NCI-H1105 (cell line): ENCODE results near the gene CDKN2A.

Experiments used
- DNase-seq: peaks from one replicate; lab custom pipeline; 2025; lab: John Stamatoyannopoulos, UW

CDKN2A gene

GRCh38 chr9:21993893-21994555 is at the start of gene CDKN2A:
CDKN2A (minus strand) TSS chr9:21994392.
- DNase-seq: no peak

DNA sequence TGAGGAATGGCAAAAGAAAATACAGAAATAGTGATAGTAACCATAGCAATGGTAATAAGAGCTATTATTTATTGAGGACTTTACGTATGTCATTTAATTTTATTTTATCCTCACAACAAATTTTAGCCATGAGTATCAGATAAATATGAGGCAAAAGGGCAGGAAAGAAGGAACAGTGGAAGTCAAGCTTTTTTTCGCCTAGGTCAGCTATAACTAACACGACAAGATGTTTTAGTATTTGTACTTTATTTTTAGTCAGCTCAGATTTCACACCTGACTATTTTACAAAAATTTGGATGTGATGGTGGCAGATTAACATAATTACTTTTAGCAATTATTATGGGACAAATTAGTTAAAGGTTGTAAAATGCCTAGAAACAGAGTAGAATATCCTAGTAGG is 49.7 kb upstream of the CDKN2A start:
- no peak for DNase-seq

- no peak for DNase-seq
Observed at GRCh38 chr9:22041775-22042174, 47.6 kb upstream of the CDKN2A start.

GRCh38 chr9:22041344-22041743 is 47.2 kb upstream of the CDKN2A start:
- no peak for DNase-seq

GRCh38 chr9:22040760-22041159 is 46.6 kb upstream of the CDKN2A start:
- DNase-seq: no peak

GRCh38 chr9:22039258-22039657 is 45.1 kb upstream of the CDKN2A start:
- no peak for DNase-seq

- no peak for DNase-seq
Observed at GRCh38 chr9:22037954-22038690, 43.9 kb upstream of the CDKN2A start.

GRCh38 chr9:22036866-22037626 is 42.9 kb upstream of the CDKN2A start:
- no peak for DNase-seq

GRCh38 chr9:22035591-22036011 is 41.4 kb upstream of the CDKN2A start:
- no peak for DNase-seq

GRCh38 chr9:22033012-22033630 is 38.9 kb upstream of the CDKN2A start:
- no peak for DNase-seq

- no peak for DNase-seq
Observed at GRCh38 chr9:22031655-22032411, 37.6 kb upstream of the CDKN2A start.

DNA sequence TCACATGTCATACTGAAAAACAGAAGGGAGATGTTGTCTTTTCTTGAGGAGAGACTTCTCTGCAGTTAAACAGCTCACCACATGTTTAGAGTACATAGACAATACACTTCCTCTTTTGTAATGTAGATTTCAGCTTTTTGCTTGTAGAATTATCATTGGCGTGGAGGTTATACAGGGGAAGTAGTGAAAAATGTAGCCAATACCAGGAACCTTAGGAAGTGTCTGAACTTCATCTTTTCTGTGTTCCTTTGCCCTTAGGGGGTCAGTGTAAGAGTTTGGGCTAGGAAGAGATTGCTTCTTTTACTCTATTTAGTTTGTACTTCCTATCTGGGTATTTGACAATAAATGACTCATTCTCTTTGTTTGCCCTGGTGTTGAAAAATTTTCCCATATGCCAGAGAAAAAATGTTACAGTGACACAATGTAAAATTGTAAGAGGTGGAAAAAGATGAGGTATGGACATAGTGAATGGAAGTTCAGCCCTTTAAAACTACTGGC is 36.0 kb upstream of the CDKN2A start:
- no peak for DNase-seq

DNA sequence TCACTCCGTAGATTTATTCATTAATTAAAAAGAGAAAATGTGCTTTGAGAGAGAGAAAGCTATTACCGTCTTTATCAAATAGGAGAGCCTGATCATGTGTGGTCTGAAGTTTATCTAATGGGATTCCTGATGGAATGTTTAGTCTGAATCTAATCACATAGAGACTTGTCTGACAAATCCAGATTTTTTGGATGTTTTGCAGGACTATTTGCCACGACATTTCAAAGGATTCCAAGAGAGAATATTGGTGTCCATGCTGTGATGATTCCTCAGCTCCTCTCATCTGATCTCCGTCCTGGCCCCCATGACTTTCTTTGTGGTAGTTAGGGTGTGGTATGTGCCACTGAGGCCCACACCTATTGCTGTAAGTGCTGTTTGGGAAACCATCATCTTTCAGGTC is 35.0 kb upstream of the CDKN2A start:
- DNase-seq: no peak

GRCh38 chr9:22028394-22028793 is 34.2 kb upstream of the CDKN2A start:
- no peak for DNase-seq

DNA sequence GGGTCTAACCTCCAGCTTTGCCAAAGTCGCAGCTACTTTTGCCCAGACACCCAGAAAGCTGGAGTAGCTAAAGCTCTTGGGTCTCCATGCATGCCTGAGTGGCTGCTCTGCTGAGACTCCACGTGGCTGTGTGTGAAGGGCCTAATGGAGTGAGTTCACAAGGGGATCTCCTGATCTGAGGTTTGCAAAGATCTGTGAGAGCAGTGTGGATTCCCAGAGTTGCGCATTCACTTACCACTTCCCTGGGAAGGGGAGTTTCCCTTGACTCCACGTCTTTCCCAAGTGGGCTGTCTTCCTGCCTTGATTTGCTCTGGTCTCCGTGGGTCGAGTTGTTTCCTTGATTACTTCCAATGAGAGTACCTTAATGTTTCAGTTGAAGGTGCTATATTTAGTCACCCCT is 32.5 kb upstream of the CDKN2A start:
- no peak for DNase-seq

- no peak for DNase-seq
Observed at GRCh38 chr9:22022396-22022795, 28.2 kb upstream of the CDKN2A start.

DNA sequence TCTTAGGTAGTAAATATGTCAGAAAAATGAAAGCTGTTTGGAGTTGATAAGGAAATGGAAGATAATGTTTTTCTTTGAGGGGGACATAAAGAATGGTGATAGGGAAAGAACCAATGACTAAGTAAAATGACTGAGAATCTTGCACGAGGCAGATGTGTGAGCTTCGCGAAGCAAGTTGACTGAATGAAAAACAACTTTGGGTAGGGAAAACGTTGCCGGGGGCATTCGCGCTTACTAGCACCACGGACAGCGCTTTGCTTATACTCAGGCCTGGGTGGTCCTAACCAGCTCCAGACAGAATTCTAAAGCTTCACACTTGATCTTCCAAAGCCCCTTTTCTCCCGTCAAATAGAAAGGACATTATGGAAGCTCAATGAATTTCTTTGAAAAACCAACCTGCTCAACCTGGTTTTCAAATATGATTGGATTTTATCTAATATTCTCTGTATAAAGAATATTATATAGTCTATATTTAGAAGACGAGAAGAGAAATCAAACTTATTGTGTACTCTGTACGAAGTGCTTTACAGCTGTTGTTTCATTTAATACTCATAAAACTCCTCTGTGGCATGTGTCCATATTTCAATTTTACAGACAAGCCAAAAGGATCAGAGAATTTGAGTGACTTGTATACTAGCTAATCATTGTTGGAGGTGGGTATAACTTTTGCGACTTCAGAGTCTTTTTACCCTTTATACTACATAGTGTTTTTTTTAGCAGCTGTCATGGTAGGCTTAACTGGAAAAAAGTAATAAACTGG is 16.9 kb upstream of the CDKN2A start:
- DNase-seq: no peak

GRCh38 chr9:22009506-22009867 is 15.3 kb upstream of the CDKN2A start:
- DNase-seq: no peak

GRCh38 chr9:22008717-22009505 is 14.7 kb upstream of the CDKN2A start, which contains the start of gene CDKN2B:
CDKN2B (minus strand) TSS chr9:22009305; CDS start chr9:22008953, 352 bp downstream.
- peak; percentile 81 for DNase-seq

GRCh38 chr9:22008384-22008716 is 14.2 kb upstream of the CDKN2A start:
- no peak for DNase-seq
